ENCODE results near the gene DENND2A.
A peak's percentile ranks its signal among the peaks of the same experiment; 100 is the strongest.
"Not testable (repeated sequence)": the region's sequence is repeated elsewhere in the genome, so short reads cannot be mapped to it uniquely, and the experiment has no call there.

Gene DENND2A

GRCh38 chr7:140673063-140673773 is 32.6 kb upstream of the DENND2A start:
- peak; percentile 64 to 70 for DNase-seq

GRCh38 chr7:140672382-140673062 is 31.9 kb upstream of the DENND2A start, which contains the start of gene ADCK2:
Gene ADCK2, plus strand, starts transcription at chr7:140672945. Its CDS starts 386 bp downstream, at chr7:140673331.
- DNase-seq, result peak; percentile 52 to 68

- DNase-seq, result no peak
Measured at GRCh38 chr7:140671966-140672365, 31.4 kb upstream of the DENND2A start.

- no peak for DNase-seq
Measured at GRCh38 chr7:140670343-140670935, 29.8 kb upstream of the DENND2A start.

- not testable (repeated sequence) for DNase-seq
Measured at GRCh38 chr7:140669862-140670261, 29.2 kb upstream of the DENND2A start.

- DNase-seq, result no peak
Measured at GRCh38 chr7:140669352-140669751, 28.7 kb upstream of the DENND2A start.

- no peak for DNase-seq
Measured at GRCh38 chr7:140668641-140669040, 28.0 kb upstream of the DENND2A start.

GRCh38 chr7:140667476-140667875 is 26.9 kb upstream of the DENND2A start:
- no peak for DNase-seq

- not testable (repeated sequence) for DNase-seq
Measured at GRCh38 chr7:140662938-140663337, 22.3 kb upstream of the DENND2A start.

- DNase-seq, result no peak
Measured at GRCh38 chr7:140661124-140661523, 20.5 kb upstream of the DENND2A start.

GRCh38 chr7:140659856-140660255 is 19.2 kb upstream of the DENND2A start:
- no peak for DNase-seq

GRCh38 chr7:140657891-140658290 is 17.3 kb upstream of the DENND2A start:
- DNase-seq, result no peak

- DNase-seq, result peak; percentile 13 to 27
Measured at GRCh38 chr7:140656548-140657515, 16.2 kb upstream of the DENND2A start.

- no peak for DNase-seq
Measured at GRCh38 chr7:140655511-140656408, 15.1 kb upstream of the DENND2A start.

GRCh38 chr7:140654661-140655060 is 14.0 kb upstream of the DENND2A start:
- no peak for DNase-seq

GRCh38 chr7:140654109-140654387 is 13.4 kb upstream of the DENND2A start:
- no peak for DNase-seq

- DNase-seq, result no peak
Measured at GRCh38 chr7:140653319-140654108, 12.9 kb upstream of the DENND2A start.

GRCh38 chr7:140650367-140650766 is 9.8 kb upstream of the DENND2A start:
- DNase-seq, result no peak

- DNase-seq, result no peak
Measured at GRCh38 chr7:140649556-140650205, 9.1 kb upstream of the DENND2A start.

- DNase-seq, result peak in 1 of 2 experiments; percentile 8
Measured at GRCh38 chr7:140646931-140647647, 6.5 kb upstream of the DENND2A start.
